Ascending aorta (tissue), 2 donors: ENCODE measurements around the gene ADSS1. TPM values are rescaled to one million over a fixed set of nuclear protein-coding genes. Genes with fewer than 3 reads are reported as not detected.

Source experiments
- DNase-seq, 2 donors: peaks; one replicate each; pipeline ENCODE4 v3.0.0-alpha.2; 2019; ENCODE audit warnings: low spot score in 2 of 2
- H3K27ac ChIP-seq, 2 donors: fragments of 200-600 bp; sonication (generic); one replicate each; pipeline ENCODE4 v1.5.1; 2016 to 2017; ENCODE audit warnings: mild to moderate bottlenecking in 1 of 2
- H3K27me3 ChIP-seq: fragments of 200-600 bp; sonication (generic); one replicate; pipeline ENCODE4 v1.5.1; 2017
- H3K36me3 ChIP-seq, 2 donors: fragments of 200-600 bp; sonication (generic); one replicate each; pipeline ENCODE4 v1.5.1; 2016
- H3K4me1 ChIP-seq, 2 donors: fragments of 200-600 bp; sonication (generic); one replicate each; pipeline ENCODE4 v1.5.1; 2016 to 2017; ENCODE audit warnings: mild to moderate bottlenecking in 1 of 2
- H3K4me3 ChIP-seq, 2 donors: fragments of 200-600 bp; sonication (generic); one replicate each; pipeline ENCODE4 v1.5.1; 2016 to 2017; ENCODE audit warnings: mild to moderate bottlenecking in 1 of 2
- H3K9me3 ChIP-seq, 2 donors: fragments of 200-600 bp; sonication (generic); one replicate each; pipeline ENCODE4 v1.5.1; 2016
- intact Hi-C: fragments of 100-400 bp; cut with DNase I; formaldehyde crosslinking; loops from one replicate; pipeline ENCODE4 v1.15.1; 2023
- total RNA-seq: library from RNA; depleted of rRNA; stranded (reverse); fragments of >200 nt; gene quantifications from one replicate; pipeline ENCODE4 v1.1.0, GENCODE V29; 2016
- TF ChIP-seq, protein P1 (sequence below), 3 experiments: fragments of 200-600 bp in 2 of 3; fragments of 450-650 bp in 1 of 3; sonication (generic) in 2 of 3; IDR thresholded peaks; one replicate each; pipeline ENCODE4 v1.5.1; 2016 to 2019; ENCODE audit warnings: antibody characterized with exemption in 3 of 3, mild to moderate bottlenecking in 1 of 3, moderate library complexity in 1 of 3

The ADSS1 gene
- total RNA-seq, 1 donor from 2014 or later: 30.2 TPM

- H3K36me3 ChIP-seq: peaks cover 26 to 40% of the 10 kb centered on the region in 2 donors
- TF ChIP-seq, protein P1, sequence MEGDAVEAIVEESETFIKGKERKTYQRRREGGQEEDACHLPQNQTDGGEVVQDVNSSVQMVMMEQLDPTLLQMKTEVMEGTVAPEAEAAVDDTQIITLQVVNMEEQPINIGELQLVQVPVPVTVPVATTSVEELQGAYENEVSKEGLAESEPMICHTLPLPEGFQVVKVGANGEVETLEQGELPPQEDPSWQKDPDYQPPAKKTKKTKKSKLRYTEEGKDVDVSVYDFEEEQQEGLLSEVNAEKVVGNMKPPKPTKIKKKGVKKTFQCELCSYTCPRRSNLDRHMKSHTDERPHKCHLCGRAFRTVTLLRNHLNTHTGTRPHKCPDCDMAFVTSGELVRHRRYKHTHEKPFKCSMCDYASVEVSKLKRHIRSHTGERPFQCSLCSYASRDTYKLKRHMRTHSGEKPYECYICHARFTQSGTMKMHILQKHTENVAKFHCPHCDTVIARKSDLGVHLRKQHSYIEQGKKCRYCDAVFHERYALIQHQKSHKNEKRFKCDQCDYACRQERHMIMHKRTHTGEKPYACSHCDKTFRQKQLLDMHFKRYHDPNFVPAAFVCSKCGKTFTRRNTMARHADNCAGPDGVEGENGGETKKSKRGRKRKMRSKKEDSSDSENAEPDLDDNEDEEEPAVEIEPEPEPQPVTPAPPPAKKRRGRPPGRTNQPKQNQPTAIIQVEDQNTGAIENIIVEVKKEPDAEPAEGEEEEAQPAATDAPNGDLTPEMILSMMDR (IDR thresholded peaks at IDR 0.05): no peak
- peaks cover 25 to 57% of the 10 kb centered on the region in 2 donors for H3K4me1 ChIP-seq
- no peaks in the 10 kb centered on the region for H3K9me3 ChIP-seq
- H3K27me3 ChIP-seq: no peaks in the 10 kb centered on the region
- H3K27ac ChIP-seq: peak overlapping the region; percentile 57 to 60
- DNase-seq: peak in 1 of 2 donors; percentile 80
- intact Hi-C loops: no loop called here
- peak overlapping the region; percentile 27 to 33 for H3K4me3 ChIP-seq
Observed at GRCh38 chr14:104698688-104699425, 25.2 kb upstream of the ADSS1 start.

GRCh38 chr14:104699426-104699748 lies 24.6 kb upstream of the ADSS1 start:
- H3K27ac ChIP-seq: peak overlapping the region; percentile 57 to 60
- peak overlapping the region in 1 of 2 donors; percentile 33 for H3K4me3 ChIP-seq
- H3K4me1 ChIP-seq: peaks cover 25 to 55% of the 10 kb centered on the region in 2 donors
- no peaks in the 10 kb centered on the region for H3K9me3 ChIP-seq
- intact Hi-C loops: no loop called here
- TF ChIP-seq, protein P1 (IDR thresholded peaks at IDR 0.05): no peak
- DNase-seq: no peak
- H3K36me3 ChIP-seq: peaks cover 31 to 45% of the 10 kb centered on the region in 2 donors
- H3K27me3 ChIP-seq: no peaks in the 10 kb centered on the region

DNA sequence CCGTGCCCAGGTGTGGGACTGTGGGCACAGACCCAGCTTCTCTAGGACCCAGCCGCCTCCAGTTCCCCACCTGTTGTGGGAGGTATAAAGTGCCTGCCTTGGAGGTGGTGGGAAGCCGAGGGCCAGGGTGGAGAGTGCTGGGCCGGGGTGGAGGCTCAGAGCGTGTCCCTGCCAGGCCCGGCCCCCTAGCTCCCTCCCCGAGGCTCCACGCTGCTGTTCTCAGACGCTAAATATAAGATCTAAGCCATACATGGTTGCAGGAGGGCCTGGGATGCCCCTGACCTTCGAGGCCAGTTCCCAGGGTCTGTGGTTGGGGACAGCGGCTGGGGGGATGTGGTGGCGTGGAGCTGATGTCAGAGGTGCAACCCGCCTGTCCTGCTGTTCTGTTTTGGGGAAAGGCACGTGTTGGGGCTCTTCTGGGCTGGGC lies 23.8 kb upstream of the ADSS1 start:
- H3K27me3 ChIP-seq: no peaks in the 10 kb centered on the region
- peaks cover 25 to 47% of the 10 kb centered on the region in 2 donors for H3K4me1 ChIP-seq
- DNase-seq: no peak

DNA sequence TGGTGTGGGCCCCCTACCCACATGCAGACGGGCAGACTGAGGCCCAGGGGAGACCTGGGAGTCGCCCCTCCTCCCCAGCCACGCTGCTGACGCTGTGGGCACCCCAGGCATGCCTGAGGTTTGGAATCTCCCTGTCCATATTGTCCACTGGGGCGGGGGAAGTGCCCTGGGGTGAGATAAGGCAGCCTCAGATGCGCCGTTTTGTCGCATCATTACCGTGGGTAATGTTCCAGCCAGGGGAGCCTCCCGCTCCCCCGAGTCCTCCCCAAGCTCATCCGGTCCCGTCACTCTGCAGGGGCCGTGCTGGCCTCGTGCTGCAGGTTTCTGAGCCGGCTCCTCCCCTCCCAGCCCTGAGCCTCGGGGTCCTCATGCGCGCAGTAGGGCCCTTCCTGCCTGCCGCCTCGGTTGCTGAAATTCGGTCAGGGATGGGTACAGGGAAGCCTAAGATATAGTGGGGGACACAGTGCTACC lies 23.2 kb upstream of the ADSS1 start:
- peak overlapping the region in 1 of 2 donors; percentile 2 for H3K27ac ChIP-seq
- intact Hi-C loops: no loop called here
- TF ChIP-seq, protein P1 (IDR thresholded peaks at IDR 0.05): no peak

More for the DNA sequence above, 23.8 kb upstream of the ADSS1 start:
- peak overlapping the region; percentile 57 to 60 for H3K27ac ChIP-seq
- H3K4me3 ChIP-seq: no peak overlapping the region
- no peaks in the 10 kb centered on the region for H3K9me3 ChIP-seq
- TF ChIP-seq, protein P1 (IDR thresholded peaks at IDR 0.05): no peak
- intact Hi-C loops: no loop called here
- H3K36me3 ChIP-seq: peaks cover 38 to 54% of the 10 kb centered on the region in 2 donors

GRCh38 chr14:104701383-104702076 lies 22.5 kb upstream of the ADSS1 start:
- TF ChIP-seq, protein P1 (IDR thresholded peaks at IDR 0.05): no peak
- no peak for DNase-seq
- Histone ChIP-seq H3K9me3 (no peaks in the 10 kb centered on the region), H3K36me3 (peaks cover 47 to 56% of the 10 kb centered on the region in 2 donors), H3K4me1 (peaks cover 15 to 38% of the 10 kb centered on the region in 2 donors), H3K27me3 (no peaks in the 10 kb centered on the region), H3K27ac (no peak overlapping the region), H3K4me3 (no peak overlapping the region)
- intact Hi-C loops: no loop called here

More for the DNA sequence above, 23.2 kb upstream of the ADSS1 start:
- Histone ChIP-seq H3K27me3 (no peaks in the 10 kb centered on the region), H3K4me3 (no peak overlapping the region), H3K9me3 (no peaks in the 10 kb centered on the region), H3K4me1 (peaks cover 22 to 44% of the 10 kb centered on the region in 2 donors), H3K36me3 (peaks cover 44 to 57% of the 10 kb centered on the region in 2 donors)
- DNase-seq: no peak
